Measurements from ENCODE around the gene COG5. TPM values are rescaled to one million over a fixed set of nuclear protein-coding genes. Genes with fewer than 3 reads are reported as not detected.

The COG5 gene
- total RNA-seq, 6 experiments from 2014 or later: 13.9 to 21.3 (median 15.5) TPM

DNA sequence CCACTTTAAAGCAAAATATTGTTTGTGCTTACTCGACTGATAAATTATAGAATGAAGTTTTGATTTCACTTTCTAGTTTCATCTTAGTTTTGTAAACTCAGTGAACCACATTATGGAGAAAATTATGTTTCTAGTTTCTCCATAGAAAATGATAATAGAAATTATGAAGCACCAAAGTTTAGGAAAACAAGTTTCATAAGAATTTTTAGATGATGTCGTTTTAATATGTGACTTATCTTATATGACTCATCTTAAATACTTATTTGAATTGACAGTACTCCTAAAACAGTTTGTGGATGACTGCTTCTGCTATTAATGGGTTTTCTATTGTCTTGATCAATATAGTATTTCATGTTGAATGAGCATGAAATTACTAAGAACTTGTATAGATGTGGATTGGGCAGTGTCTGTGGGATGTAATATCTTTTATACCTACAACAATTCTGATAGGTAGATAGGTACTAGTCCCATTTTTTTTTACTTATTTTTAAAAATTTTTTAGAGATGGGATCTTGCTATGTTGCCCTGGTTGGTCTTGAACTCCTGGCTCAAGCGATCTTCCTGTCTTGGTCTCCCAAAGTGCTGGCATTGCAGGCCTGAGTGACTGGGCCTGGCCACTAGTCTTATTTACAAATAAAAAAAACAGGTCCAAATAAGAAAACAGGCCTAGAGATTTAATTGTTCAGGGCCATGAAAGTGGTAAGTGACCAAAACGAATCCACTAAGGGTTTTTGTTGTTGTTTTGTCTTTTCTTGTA is 391.3 kb downstream of the COG5 start:
- H3K36me3 ChIP-seq: no peaks in the 10 kb centered on the region
- intact Hi-C loops (cut with DNase I): no loop called here
- no peak for TF ChIP-seq POLR2A (IDR thresholded peaks at IDR 0.05)
- TF ChIP-seq, protein P1, sequence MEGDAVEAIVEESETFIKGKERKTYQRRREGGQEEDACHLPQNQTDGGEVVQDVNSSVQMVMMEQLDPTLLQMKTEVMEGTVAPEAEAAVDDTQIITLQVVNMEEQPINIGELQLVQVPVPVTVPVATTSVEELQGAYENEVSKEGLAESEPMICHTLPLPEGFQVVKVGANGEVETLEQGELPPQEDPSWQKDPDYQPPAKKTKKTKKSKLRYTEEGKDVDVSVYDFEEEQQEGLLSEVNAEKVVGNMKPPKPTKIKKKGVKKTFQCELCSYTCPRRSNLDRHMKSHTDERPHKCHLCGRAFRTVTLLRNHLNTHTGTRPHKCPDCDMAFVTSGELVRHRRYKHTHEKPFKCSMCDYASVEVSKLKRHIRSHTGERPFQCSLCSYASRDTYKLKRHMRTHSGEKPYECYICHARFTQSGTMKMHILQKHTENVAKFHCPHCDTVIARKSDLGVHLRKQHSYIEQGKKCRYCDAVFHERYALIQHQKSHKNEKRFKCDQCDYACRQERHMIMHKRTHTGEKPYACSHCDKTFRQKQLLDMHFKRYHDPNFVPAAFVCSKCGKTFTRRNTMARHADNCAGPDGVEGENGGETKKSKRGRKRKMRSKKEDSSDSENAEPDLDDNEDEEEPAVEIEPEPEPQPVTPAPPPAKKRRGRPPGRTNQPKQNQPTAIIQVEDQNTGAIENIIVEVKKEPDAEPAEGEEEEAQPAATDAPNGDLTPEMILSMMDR (IDR thresholded peaks at IDR 0.05): no peak
- H3K9me3 ChIP-seq: no peaks in the 10 kb centered on the region
- H3K27me3 ChIP-seq: no peaks in the 10 kb centered on the region
- WGBS (ENCODE audit: insufficient coverage, low coverage, low lambda C conversion rate, missing lambda C conversion rate): 65% methylated on average over 4 of the region's 4 CpGs
- ATAC-seq (no peak), DNase-seq (no peak)
- no peak overlapping the region for H3K27ac ChIP-seq
- peaks cover 0 to 30% (median 7%) of the 10 kb centered on the region in 4 donors for H3K4me1 ChIP-seq
- no peak overlapping the region for H3K4me3 ChIP-seq

DNA sequence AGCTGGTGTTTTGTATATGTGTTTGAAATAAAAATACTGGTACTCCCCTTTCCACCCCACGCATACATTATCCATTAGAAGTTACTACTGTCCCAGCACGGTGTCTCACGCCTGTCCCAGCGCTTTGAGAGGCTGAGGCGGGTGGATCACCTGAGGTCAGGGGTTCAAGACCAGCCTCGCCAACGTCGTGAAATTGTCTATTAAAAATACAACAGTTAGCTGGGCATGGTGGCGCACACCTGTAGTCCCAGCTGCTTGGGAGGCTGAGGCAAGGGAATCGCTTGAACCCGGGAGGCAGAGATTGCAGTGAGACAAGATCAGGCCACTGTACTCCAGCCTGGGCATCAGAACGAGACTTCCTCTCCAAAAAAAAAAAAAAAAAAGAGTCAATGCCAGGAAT is 392.2 kb downstream of the COG5 start:
- Histone ChIP-seq H3K4me1 (peaks cover 0 to 30% (median 7%) of the 10 kb centered on the region in 4 donors), H3K36me3 (no peaks in the 10 kb centered on the region), H3K27me3 (no peaks in the 10 kb centered on the region), H3K9me3 (no peaks in the 10 kb centered on the region), H3K27ac (no peak overlapping the region), H3K4me3 (no peak overlapping the region)
- intact Hi-C loops (cut with DNase I): no loop called here
- TF ChIP-seq POLR2A (IDR thresholded peaks at IDR 0.05): no peak
- TF ChIP-seq, protein P1 (IDR thresholded peaks at IDR 0.05): no peak
- DNase-seq: no peak
- ATAC-seq: no peak
- 88% methylated on average over 8 of the region's 12 CpGs for WGBS (ENCODE audit: insufficient coverage, low coverage, low lambda C conversion rate, missing lambda C conversion rate)

DNA sequence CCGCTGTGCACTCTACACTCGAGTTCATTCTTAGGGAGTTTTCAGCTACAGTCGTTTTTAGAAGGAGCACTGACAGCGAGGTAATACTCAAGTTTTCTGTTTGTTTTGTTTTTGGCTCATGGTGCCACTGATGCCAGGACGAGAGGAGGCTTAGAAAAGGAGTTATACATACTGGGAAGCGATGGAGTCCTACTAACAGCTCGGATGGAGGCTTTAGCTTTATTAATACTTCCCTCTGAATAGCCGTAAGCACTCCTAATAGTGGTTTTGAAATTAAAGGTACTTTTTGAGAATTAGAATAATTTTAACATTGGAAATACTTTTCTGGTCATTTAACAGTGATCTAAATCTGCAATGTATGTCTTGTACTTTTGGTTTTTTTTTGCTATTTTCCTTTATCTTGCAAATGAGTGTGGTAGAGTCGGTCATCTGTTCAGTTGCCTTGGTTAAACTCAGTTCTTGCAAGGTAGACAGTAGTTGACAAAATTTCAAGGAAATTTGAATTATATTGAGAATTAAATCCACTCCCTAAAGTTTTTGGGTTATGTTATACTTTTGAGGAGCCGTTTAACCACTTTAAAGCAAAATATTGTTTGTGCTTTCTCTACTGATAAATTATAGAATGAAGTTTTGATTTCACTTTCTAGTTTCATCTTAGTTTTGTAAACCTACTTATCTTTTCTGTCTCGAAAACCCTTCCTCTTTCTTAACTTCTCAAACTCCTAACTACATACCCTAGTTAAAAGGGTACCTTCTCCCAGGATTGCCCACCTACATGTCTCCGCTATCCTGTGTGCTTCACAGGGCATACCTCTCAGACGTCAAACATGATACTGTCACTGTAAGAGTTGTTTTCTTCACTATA is 393.4 kb downstream of the COG5 start:
- intact Hi-C loops (cut with DNase I): no loop called here
- ATAC-seq: no peak
- peaks cover 0 to 30% (median 7%) of the 10 kb centered on the region in 4 donors for H3K4me1 ChIP-seq
- TF ChIP-seq POLR2A (IDR thresholded peaks at IDR 0.05): no peak
- TF ChIP-seq, protein P1 (IDR thresholded peaks at IDR 0.05): no peak
- H3K9me3 ChIP-seq: no peaks in the 10 kb centered on the region
- peak overlapping the region; percentile 96 to 100 (median 98) for H3K27ac ChIP-seq
- no peak for DNase-seq
- H3K27me3 ChIP-seq: no peaks in the 10 kb centered on the region
- H3K4me3 ChIP-seq: peak overlapping the region; percentile 58 to 70 (median 68)
- no peaks in the 10 kb centered on the region for H3K36me3 ChIP-seq
- 6% methylated on average over 13 of the region's 13 CpGs for WGBS (ENCODE audit: insufficient coverage, low coverage, low lambda C conversion rate, missing lambda C conversion rate)

DNA sequence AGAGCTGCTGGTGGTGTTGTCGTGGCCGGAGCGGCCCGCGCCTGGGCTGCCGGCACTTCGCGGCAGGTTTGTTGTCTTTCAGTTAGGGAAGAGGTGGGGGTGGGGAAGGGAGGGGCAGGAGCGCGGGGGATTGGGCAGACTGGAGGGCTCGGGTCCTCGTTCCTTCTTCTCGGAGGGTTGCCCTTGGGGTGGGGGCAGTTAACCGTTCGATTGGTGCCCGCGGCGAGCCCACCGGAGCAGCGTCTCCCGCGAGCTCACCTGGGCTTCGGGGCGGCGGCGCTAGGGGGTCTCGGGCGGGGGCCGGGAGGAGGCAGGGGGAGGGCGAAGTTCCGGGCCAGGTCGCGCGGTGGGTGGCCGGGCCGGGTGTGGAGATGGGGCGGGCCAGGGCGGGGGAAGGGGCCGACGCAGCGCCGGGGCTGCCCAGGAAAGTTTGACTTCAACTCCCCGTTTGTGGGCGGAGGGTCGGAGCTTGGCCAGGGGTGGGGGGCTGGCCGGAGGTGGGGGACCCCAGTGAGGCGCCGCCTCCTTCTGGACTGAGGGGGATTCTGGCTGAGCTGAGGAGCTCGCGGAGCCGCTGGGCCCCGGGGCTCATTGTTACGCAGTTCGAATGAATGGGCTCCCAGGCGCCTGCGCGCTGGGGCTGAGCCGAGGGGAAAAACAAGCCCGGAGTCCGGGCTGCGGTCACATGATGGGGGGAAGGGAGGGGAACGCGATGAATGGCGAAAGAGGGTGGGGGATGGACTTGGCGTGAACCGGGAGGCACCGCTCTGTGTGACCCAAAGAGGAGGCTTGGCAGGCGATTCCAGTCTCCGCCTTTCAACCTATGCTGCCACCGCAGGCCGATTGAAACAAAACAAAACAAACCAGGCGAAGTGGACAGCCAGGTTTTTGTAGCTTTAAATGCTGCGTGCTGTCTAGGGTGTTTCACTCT is 394.3 kb downstream of the COG5 start:
- Histone ChIP-seq H3K27me3 (no peaks in the 10 kb centered on the region), H3K9me3 (no peaks in the 10 kb centered on the region), H3K27ac (peak overlapping the region; percentile 96 to 100 (median 98)), H3K4me1 (peaks cover 0 to 28% (median 7%) of the 10 kb centered on the region in 4 donors), H3K4me3 (peak overlapping the region; percentile 58 to 70 (median 68)), H3K36me3 (no peaks in the 10 kb centered on the region)
- under 1% methylated on average over 25 of the region's 73 CpGs for WGBS (ENCODE audit: insufficient coverage, low coverage, low lambda C conversion rate, missing lambda C conversion rate)
- TF ChIP-seq, protein P1 (IDR thresholded peaks at IDR 0.05): peak in 2 of 4 donors; percentile 21 to 22
- peak; percentile 47 for TF ChIP-seq POLR2A (IDR thresholded peaks at IDR 0.05)
- ATAC-seq: peak; percentile 67 to 77 (median 70)
- intact Hi-C loops (cut with DNase I): no loop called here
- DNase-seq: peak; percentile 96 to 99 (median 98)

Measured in right lobe of liver (tissue), 6 donors.